ENCODE results near the gene DERA. TPM values are rescaled to one million over a fixed set of nuclear protein-coding genes. Genes with fewer than 3 reads are reported as not detected.

The DERA gene
- total RNA-seq, 1 donor from 2014 or later = 44.0 TPM

DNA sequence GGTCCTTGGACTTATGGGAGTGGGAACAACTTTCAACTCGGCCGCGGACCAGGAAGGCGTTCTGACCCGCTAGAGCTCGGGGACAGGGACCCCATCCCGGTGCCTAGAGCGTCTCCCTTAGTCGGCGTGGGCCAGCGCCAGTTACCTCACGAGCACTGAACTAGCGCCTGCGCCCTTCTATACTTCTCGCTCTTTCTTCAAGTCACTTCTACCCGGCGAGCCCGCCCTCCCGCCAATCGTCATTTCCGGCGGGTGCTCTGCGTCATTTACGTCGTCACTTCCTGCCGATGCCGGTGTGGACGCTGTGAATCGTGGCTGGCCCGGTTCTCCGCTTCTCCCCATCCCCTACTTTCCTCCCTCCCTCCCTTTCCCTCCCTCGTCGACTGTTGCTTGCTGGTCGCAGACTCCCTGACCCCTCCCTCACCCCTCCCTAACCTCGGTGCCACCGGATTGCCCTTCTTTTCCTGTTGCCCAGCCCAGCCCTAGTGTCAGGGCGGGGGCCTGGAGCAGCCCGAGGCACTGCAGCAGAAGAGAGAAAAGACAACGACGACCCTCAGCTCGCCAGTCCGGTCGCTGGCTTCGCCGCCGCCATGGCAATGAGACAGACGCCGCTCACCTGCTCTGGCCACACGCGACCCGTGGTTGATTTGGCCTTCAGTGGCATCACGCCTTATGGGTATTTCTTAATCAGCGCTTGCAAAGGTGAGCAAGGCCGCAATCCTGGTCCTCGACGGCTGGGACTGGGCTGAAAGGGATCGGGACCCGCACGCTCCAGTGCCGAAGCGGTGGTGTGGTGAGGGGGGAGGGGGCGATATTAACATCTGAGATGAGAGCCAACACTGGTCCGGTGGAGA is 28.8 kb upstream of the DERA start, which contains the start of gene STRAP:
Gene STRAP, plus strand, starts transcription at position 270 of the 854 bp plus-strand sequence. Its CDS starts 321 bp downstream, at position 591.
- peaks cover 8% of the 10 kb centered on the region for H3K36me3 ChIP-seq
- H3K4me1 ChIP-seq = peaks cover 29% of the 10 kb centered on the region
- peak within 1 kb of the TSS; percentile 71 for H3K4me3 ChIP-seq
- peak; percentile 97 for DNase-seq
- ATAC-seq = peak; percentile 98
- no peaks in the 10 kb centered on the region for H3K27me3 ChIP-seq (ENCODE audit: low read depth)
- TF ChIP-seq, protein P1, sequence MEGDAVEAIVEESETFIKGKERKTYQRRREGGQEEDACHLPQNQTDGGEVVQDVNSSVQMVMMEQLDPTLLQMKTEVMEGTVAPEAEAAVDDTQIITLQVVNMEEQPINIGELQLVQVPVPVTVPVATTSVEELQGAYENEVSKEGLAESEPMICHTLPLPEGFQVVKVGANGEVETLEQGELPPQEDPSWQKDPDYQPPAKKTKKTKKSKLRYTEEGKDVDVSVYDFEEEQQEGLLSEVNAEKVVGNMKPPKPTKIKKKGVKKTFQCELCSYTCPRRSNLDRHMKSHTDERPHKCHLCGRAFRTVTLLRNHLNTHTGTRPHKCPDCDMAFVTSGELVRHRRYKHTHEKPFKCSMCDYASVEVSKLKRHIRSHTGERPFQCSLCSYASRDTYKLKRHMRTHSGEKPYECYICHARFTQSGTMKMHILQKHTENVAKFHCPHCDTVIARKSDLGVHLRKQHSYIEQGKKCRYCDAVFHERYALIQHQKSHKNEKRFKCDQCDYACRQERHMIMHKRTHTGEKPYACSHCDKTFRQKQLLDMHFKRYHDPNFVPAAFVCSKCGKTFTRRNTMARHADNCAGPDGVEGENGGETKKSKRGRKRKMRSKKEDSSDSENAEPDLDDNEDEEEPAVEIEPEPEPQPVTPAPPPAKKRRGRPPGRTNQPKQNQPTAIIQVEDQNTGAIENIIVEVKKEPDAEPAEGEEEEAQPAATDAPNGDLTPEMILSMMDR (IDR thresholded peaks at IDR 0.05) = no peak
- H3K27ac ChIP-seq = peak within 1 kb of the TSS; percentile 97
- intact Hi-C loops (cut with DNase I) = no loop called here
- no peaks in the 10 kb centered on the region for H3K9me3 ChIP-seq

DNA sequence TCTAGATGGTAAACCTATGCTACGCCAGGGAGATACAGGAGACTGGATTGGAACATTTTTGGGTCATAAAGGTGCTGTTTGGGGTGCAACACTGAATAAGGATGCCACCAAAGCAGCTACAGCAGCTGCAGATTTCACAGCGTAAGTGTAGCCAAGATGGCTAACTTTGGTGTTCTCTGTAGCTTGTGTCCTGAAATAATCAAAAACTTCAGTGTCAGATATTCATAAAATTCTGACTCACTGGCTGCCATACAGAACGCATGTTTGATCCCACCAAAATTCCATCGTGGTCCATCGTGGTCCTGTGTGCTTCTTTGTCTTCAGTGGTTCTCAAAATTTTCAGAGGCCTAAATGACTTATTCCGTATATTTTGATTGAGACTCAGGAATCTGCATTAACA is 27.6 kb upstream of the DERA start:
- DNase-seq (no peak), ATAC-seq (no peak)

DNA sequence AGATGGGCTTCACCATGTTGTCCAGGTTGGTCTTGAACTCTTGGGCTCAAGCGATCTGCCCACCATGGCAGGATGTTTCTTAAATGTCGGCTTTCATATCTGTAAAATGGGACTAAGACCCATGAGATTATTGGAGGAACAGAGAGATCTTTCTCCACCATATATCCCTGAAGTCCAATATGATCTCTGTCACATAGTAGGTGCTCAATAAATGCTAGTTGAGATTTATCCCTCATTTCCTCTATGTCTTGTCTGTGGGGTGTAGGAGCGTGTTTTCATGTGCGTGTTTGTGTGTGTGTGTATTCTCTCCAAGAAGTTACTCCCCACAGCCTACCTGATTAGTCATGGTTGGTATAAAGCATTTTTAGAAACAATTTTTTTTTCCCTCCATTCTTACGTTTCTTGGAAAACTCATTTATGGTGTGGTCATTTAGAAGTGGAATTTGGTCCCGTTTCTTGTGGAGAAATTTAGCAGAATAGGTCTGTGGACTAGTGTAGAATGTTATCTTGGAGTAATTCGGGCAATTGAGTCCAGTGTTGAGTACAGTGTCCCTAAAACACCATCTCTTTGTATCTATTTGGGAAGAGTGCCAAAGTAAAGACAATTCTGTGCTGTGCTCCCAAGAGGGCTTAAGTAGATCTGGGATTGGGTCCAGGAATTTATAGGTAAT is 24.6 kb upstream of the DERA start:
- no peak overlapping the region for H3K4me3 ChIP-seq
- TF ChIP-seq, protein P1 (IDR thresholded peaks at IDR 0.05) = no peak
- H3K27me3 ChIP-seq (ENCODE audit: low read depth) = no peaks in the 10 kb centered on the region
- no peak overlapping the region for H3K27ac ChIP-seq
- H3K9me3 ChIP-seq = no peaks in the 10 kb centered on the region
- DNase-seq (no peak), ATAC-seq (no peak)
- intact Hi-C loops (cut with DNase I) = no loop called here
- H3K4me1 ChIP-seq = peaks cover 36% of the 10 kb centered on the region
- H3K36me3 ChIP-seq = peaks cover 36% of the 10 kb centered on the region

More for the DNA sequence above, 27.6 kb upstream of the DERA start:
- Histone ChIP-seq H3K9me3 (no peaks in the 10 kb centered on the region), H3K36me3 (peaks cover 14% of the 10 kb centered on the region), H3K4me1 (peaks cover 35% of the 10 kb centered on the region), H3K4me3 (peak overlapping the region; percentile 71), H3K27me3 (ENCODE audit: low read depth) (no peaks in the 10 kb centered on the region), H3K27ac (peak overlapping the region; percentile 97)
- intact Hi-C loops (cut with DNase I) = no loop called here
- TF ChIP-seq, protein P1 (IDR thresholded peaks at IDR 0.05) = no peak

DNA sequence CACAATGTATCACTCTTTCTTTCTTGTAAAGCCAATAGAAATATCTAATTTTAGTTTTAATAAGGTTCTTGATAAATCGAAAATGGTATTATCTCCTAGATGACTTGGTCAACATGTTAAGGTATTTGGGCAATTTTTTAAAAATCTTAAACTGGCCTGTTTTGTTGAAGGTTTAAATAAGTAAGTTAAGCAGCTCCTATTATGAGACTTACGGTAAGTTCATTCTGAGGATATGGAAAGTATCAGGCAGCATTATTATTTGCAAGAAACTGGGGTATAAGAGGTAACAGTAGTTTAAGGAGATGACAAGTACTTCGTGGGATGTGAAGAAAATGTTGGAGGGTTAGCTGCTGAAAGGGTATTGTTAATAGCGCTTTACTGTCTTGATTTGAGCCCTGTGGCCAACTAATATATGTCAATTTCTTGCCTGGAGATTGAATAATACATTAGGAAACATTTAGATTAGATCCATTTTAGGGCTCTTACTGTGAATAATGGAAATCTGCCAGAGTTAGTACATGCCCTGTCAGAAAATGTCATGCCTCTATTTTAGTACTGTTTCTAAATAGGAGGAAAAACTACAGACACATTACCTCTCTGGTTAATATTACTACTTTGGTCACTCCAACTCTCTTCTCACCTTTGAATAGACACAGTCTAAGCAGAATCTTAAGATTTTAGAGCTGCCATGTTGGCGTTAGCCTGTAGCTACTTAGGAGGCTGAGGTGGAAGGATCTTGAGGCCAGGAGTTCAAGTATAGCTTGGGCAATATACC is 23.9 kb upstream of the DERA start:
- DNase-seq = no peak
- no peaks in the 10 kb centered on the region for H3K27me3 ChIP-seq (ENCODE audit: low read depth)
- H3K36me3 ChIP-seq = peaks cover 42% of the 10 kb centered on the region
- no peak overlapping the region for H3K27ac ChIP-seq
- no peaks in the 10 kb centered on the region for H3K9me3 ChIP-seq
- peaks cover 36% of the 10 kb centered on the region for H3K4me1 ChIP-seq
- TF ChIP-seq, protein P1 (IDR thresholded peaks at IDR 0.05) = no peak
- intact Hi-C loops (cut with DNase I) = no loop called here
- ATAC-seq = no peak
- no peak overlapping the region for H3K4me3 ChIP-seq

DNA sequence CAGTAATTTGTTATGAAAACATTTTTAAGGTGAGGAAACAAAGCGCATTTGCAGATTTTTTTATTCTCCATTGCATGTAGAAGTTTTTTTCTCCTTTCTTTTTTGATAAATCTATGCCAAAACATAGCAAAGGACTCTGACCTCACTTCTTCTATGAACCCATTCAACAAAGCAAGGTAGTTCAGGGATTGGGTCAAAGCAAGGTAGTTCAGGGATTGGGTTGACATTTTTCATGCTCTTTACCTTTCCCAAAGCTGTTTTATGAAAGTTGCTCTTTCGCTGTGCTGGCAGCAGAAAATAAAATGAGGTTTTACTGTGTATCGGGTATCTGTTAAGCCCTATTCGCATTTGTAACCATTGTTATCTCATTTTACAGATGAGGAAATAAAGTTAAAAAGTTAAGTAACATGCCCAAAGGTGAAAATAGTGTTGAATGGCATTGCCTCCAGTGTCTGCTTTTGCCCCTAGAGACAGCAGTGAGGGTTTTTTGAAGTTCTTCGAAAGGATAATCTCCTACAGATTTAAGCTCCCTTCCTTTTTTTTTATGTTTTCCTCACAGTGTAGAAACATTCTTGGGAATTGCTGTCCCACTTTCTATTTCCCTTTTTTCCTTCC is 18.4 kb upstream of the DERA start:
- no peak for ATAC-seq
- H3K27ac ChIP-seq = no peak overlapping the region
- peaks cover 7% of the 10 kb centered on the region for H3K4me1 ChIP-seq
- peaks cover 84% of the 10 kb centered on the region for H3K36me3 ChIP-seq
- H3K27me3 ChIP-seq (ENCODE audit: low read depth) = no peaks in the 10 kb centered on the region
- DNase-seq = no peak
- intact Hi-C loops (cut with DNase I) = no loop called here
- no peak overlapping the region for H3K4me3 ChIP-seq
- no peaks in the 10 kb centered on the region for H3K9me3 ChIP-seq
- TF ChIP-seq, protein P1 (IDR thresholded peaks at IDR 0.05) = no peak
